IMR-90 (cell line): Measurements from ENCODE around the gene RTKN. TPM values are rescaled to one million over a fixed set of nuclear protein-coding genes. Genes with fewer than 3 reads are reported as not detected.
"Not testable (repeated sequence)": the region's sequence is repeated elsewhere in the genome, so short reads cannot be mapped to it uniquely, and the experiment has no call there.

Experiments used
- ATAC-seq: fragments of 200-7000 bp; cut with Tn5 transposase; 2 replicates; pipeline ENCODE4 v1.9.1; 2020; ENCODE audit warnings: low read depth, mild to moderate bottlenecking, moderate library complexity
- BruUV-seq: library from RNA; stranded (reverse); fragments of 400-500 nt; replicated peaks from 2 replicates; lab custom pipeline; 2021; lab: Mats Ljungman, UMichigan
- CTCF ChIA-PET: fragments of 300-600 bp; formaldehyde crosslinking; extraction: SDS; loops from one replicate; lab custom pipeline; 2021; ENCODE audit warnings: antibody characterized with exemption; lab: Yijun Ruan, JAX
- POLR2A ChIA-PET: fragments of 300-600 bp; sonication (Branson Sonifier 250); formaldehyde crosslinking; loops from one replicate; lab custom pipeline; 2022; ENCODE audit warnings: antibody characterized with exemption; ENCODE audit not compliant: unreplicated experiment; lab: Charles Lee
- DNase-seq: peaks from one replicate; pipeline ENCODE4 v3.0.0; 2013
- H2AFZ ChIP-seq: replicated peaks from 2 replicates; pipeline ENCODE3; 2013; ENCODE audit warnings: low read length, mild to moderate bottlenecking; ENCODE audit not compliant: poor library complexity
- H2AK5ac ChIP-seq: 2 replicates; pipeline ENCODE4 v1.6.1; 2013; ENCODE audit warnings: low read depth, low read length, inconsistent platforms
- H2AK9ac ChIP-seq: replicated peaks from 2 replicates; pipeline ENCODE3; 2013; ENCODE audit warnings: mild to moderate bottlenecking, low read depth, low read length, moderate library complexity; ENCODE audit not compliant: poor library complexity
- H2BK120ac ChIP-seq: 2 replicates; pipeline ENCODE4 v1.6.1; 2013; ENCODE audit warnings: low read depth, low read length, inconsistent platforms
- H2BK15ac ChIP-seq: 3 replicates; pipeline ENCODE4 v1.6.1; 2013; ENCODE audit warnings: low read depth, low read length, inconsistent platforms
- H2BK20ac ChIP-seq: 2 replicates; pipeline ENCODE4 v1.6.1; 2013; ENCODE audit warnings: low read depth, mild to moderate bottlenecking, inconsistent platforms, low read length, moderate library complexity
- H2BK5ac ChIP-seq: 2 replicates; pipeline ENCODE4 v1.6.1; 2013; ENCODE audit warnings: mild to moderate bottlenecking, low read depth, low read length, inconsistent platforms; ENCODE audit not compliant: poor library complexity, severe bottlenecking
- H3K14ac ChIP-seq: replicated peaks from 2 replicates; pipeline ENCODE4 v1.6.1; 2013; ENCODE audit warnings: low read depth, low read length, inconsistent platforms
- H3K18ac ChIP-seq: 2 replicates; pipeline ENCODE4 v1.6.1; 2013; ENCODE audit warnings: low read depth, low read length, control low read depth
- H3K23ac ChIP-seq: 2 replicates; pipeline ENCODE4 v1.6.1; 2013; ENCODE audit warnings: low read depth, low read length, inconsistent platforms
- H3K27ac ChIP-seq: 2 replicates; pipeline ENCODE4 v1.5.1; 2013; ENCODE audit warnings: mild to moderate bottlenecking, control low read depth, low read length; ENCODE audit not compliant: insufficient read depth
- H3K27me3 ChIP-seq: 2 replicates; pipeline ENCODE4 v1.6.1; 2013; ENCODE audit warnings: low read length; ENCODE audit not compliant: control insufficient read depth, insufficient read depth
- H3K36me3 ChIP-seq: 2 replicates; pipeline ENCODE4 v1.6.1; 2013; ENCODE audit warnings: low read length, mixed read lengths; ENCODE audit not compliant: control insufficient read depth, insufficient read depth
- H3K4ac ChIP-seq: 2 replicates; pipeline ENCODE4 v1.6.1; 2013; ENCODE audit warnings: low read depth, low read length, inconsistent platforms
- H3K4me1 ChIP-seq: 2 replicates; pipeline ENCODE4 v1.6.1; 2013; ENCODE audit warnings: low read length, mixed read lengths; ENCODE audit not compliant: control insufficient read depth, insufficient read depth
- H3K4me2 ChIP-seq: 2 replicates; pipeline ENCODE4 v1.6.1; 2013; ENCODE audit warnings: low read depth, mild to moderate bottlenecking, control low read depth, low read length, moderate library complexity
- H3K4me3 ChIP-seq: 2 replicates; pipeline ENCODE4 v1.5.1; 2013; ENCODE audit warnings: low read depth, mild to moderate bottlenecking, control low read depth, low read length, moderate library complexity; ENCODE audit not compliant: insufficient read depth
- H3K56ac ChIP-seq: 2 replicates; pipeline ENCODE4 v1.6.1; 2013; ENCODE audit warnings: low read length, inconsistent platforms; ENCODE audit not compliant: insufficient read depth; ENCODE audit errors: extremely low read depth
- H3K79me1 ChIP-seq, 2 experiments: 2 replicates each; pipeline ENCODE4 v1.6.1; 2013; ENCODE audit warnings: low read length in 2 of 2, inconsistent platforms in 1 of 2, low read depth in 1 of 2
- H3K9ac ChIP-seq: 2 replicates; pipeline ENCODE4 v1.6.1; 2013; ENCODE audit warnings: low read depth, low read length, control low read depth
- H3K9me1 ChIP-seq: 2 replicates; pipeline ENCODE4 v1.6.1; 2013; ENCODE audit warnings: low read length, inconsistent platforms; ENCODE audit not compliant: insufficient read depth
- H3K9me3 ChIP-seq: 2 replicates; pipeline ENCODE4 v1.6.1; 2013; ENCODE audit warnings: low read length; ENCODE audit not compliant: control insufficient read depth, insufficient read depth
- H4K20me1 ChIP-seq: 2 replicates; pipeline ENCODE4 v1.6.1; 2013; ENCODE audit warnings: low read length, inconsistent platforms; ENCODE audit not compliant: insufficient read depth
- H4K5ac ChIP-seq: 2 replicates; pipeline ENCODE4 v1.6.1; 2013; ENCODE audit warnings: mild to moderate bottlenecking, low read depth, low read length, control low read depth
- H4K8ac ChIP-seq, 2 experiments: 2 replicates each; pipeline ENCODE4 v1.6.1; 2013; ENCODE audit warnings: low read depth in 2 of 2, low read length in 2 of 2, control low read depth in 1 of 2, inconsistent platforms in 1 of 2
- H4K91ac ChIP-seq: 2 replicates; pipeline ENCODE4 v1.6.1; 2013; ENCODE audit warnings: low read depth, low read length, inconsistent platforms; ENCODE audit not compliant: insufficient read depth
- WGBS, 2 experiments: methylation state at CpG; one replicate each; pipeline versions ENCODE4 v1.1.5 to v1.1.7; 2013; ENCODE audit warnings: missing lambda C conversion rate in 2 of 2; ENCODE audit not compliant: insufficient read length in 1 of 2; ENCODE audit errors: extremely low coverage in 2 of 2; 5-methylcytosine and 5-hydroxymethylcytosine counted together
- dilution Hi-C: fragments of 300-500 bp; cut with HindIII; formaldehyde crosslinking; loops from one replicate; pipeline ENCODE4 v1.14.3; 2018; ENCODE audit warnings: low sequenced_read_pairs; ENCODE audit not compliant: unreplicated experiment
- in situ Hi-C: fragments of 300-500 bp; cut with MboI; formaldehyde crosslinking; loops from 3 replicates; pipeline ENCODE4 v1.14.3; 2019; ENCODE audit warnings: low sequenced_read_pairs, inconsistent platforms, mixed read lengths
- intact Hi-C: fragments of 100-400 bp; cut with micrococcal nuclease; formaldehyde crosslinking; loops from 2 replicates; pipeline ENCODE4 v1.10.0; 2022
- polyA plus RNA-seq, 3 experiments: library from polyadenylated mRNA; depleted of rRNA; stranded (reverse); fragments of >200 nt; gene quantifications; 2 replicates each; pipeline ENCODE4 v1.2.3, GENCODE V29; 2012; ENCODE audit warnings: low replicate concordance in 1 of 3
- total RNA-seq: library from RNA; depleted of rRNA; stranded (reverse); fragments of >200 nt; gene quantifications from 2 replicates; pipeline ENCODE4 v1.2.3, GENCODE V29; 2012

Gene RTKN
- total and polyA plus RNA-seq, 2 of the 4 experiments (the other 2 are of a cell fraction): 11.1 to 19.7 TPM

DNA sequence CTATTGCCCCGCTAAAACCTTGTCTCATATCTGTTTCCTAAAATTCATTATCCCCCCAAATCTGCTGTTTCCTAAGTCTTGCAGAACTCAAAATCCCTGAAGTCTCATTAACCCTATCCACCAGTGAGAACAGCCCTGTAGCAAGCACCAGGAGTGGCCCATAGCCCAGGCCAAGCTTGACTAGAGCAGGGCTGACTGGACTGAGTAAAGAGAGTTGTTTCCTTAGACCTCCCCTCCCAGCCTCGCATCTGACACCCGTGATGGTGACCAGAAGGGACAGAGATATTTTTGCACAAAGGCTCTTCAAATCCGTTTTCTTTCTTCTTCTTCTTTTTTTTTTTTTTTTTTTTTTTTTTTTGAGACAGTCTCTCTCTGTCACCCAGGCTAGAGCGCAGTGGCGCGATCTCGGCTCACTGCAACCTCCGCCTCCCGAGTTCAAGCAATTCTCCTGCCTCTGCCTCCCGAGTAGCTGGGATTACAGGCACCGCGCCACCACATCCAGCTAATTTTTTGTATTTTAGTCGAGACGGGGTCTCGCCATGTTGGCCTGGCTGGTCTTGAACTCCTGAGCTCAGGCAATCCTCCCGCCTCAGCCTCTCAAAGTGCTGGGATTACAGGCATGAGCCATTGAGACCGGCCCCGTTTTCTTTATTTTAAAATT, 21.2 kb downstream of the RTKN start:
- H4K91ac ChIP-seq, H3K27me3 ChIP-seq, H2BK5ac ChIP-seq, DNase-seq, H2AK5ac ChIP-seq, H3K9me3 ChIP-seq, H2AFZ ChIP-seq, H4K5ac ChIP-seq, H3K9me1 ChIP-seq, H3K4ac ChIP-seq, ATAC-seq, H2AK9ac ChIP-seq, H2BK15ac ChIP-seq, POLR2A ChIA-PET, H3K4me3 ChIP-seq, intact Hi-C loops, BruUV-seq, H3K4me2 ChIP-seq, H2BK120ac ChIP-seq, H3K18ac ChIP-seq, H3K27ac ChIP-seq, H4K20me1 ChIP-seq, dilution Hi-C loops, H3K56ac ChIP-seq, H3K4me1 ChIP-seq, H3K36me3 ChIP-seq, H2BK20ac ChIP-seq, in situ Hi-C loops, H3K23ac ChIP-seq, H3K9ac ChIP-seq, H3K79me1 ChIP-seq, H3K14ac ChIP-seq: not testable (repeated sequence)
- CTCF ChIA-PET: interaction anchor here (0.7 kb wide), 1 partner anchor 110 kb away, joined by 3 read pairs; no protein-coding TSS in a partner anchor
- H4K8ac ChIP-seq: peak overlapping the region in 1 of 2 experiments; percentile 75; a peak in 1 of 4 replicates
- WGBS, 2 experiments: 75% methylated on average over 3 of the region's 19 CpGs; no CpG with 5 or more reads in 1 of the 2 experiments
